ENCODE measurements around the gene CDK18.

GRCh38 chr1:205569411-205570172, 65.1 kb downstream of the CDK18 start:
- TF ChIP-seq CTCF (conservative IDR thresholded peaks at IDR 0.05; ENCODE audit: low read depth, low read length) (no peak), EZH2 (IDR thresholded peaks at IDR 0.05; ENCODE audit: borderline replicate concordance, low read depth, low read length, poor library complexity, severe bottlenecking) (peak; percentile 59)
